Astrocyte (in vitro differentiated cells and primary cell): ENCODE results near the gene IST1. TPM values are rescaled to one million over a fixed set of nuclear protein-coding genes. Genes with fewer than 3 reads are reported as not detected.

Experiments used
- DNase-seq: peaks from one replicate; pipeline ENCODE4 v3.0.0-alpha.2; 2010; ENCODE audit warnings: low read depth
- FAIRE-seq: peaks from 2 replicates; lab custom pipeline; 2011; peaks lifted over from hg19 to GRCh38; lab: Jason Lieb, UNC
- H2AFZ ChIP-seq: 2 replicates; pipeline ENCODE4 v1.6.0; 2012; ENCODE audit warnings: low read depth, low read length, inconsistent platforms
- H3K27ac ChIP-seq: 2 replicates; pipeline ENCODE4 v1.5.1; 2011; ENCODE audit warnings: low read depth, low read length, inconsistent platforms
- H3K27me3 ChIP-seq: 2 replicates; pipeline ENCODE4 v1.6.0; 2011; ENCODE audit warnings: low read length, inconsistent platforms; ENCODE audit not compliant: insufficient read depth
- H3K36me3 ChIP-seq: 2 replicates; pipeline ENCODE4 v1.5.1; 2011; ENCODE audit warnings: low read length, inconsistent platforms; ENCODE audit not compliant: insufficient read depth
- H3K4me1 ChIP-seq: 2 replicates; pipeline ENCODE4 v1.5.1; 2011; ENCODE audit warnings: low read length, inconsistent platforms; ENCODE audit not compliant: insufficient read depth
- H3K4me2 ChIP-seq: 2 replicates; pipeline ENCODE4 v1.6.0; 2012; ENCODE audit warnings: low read length, inconsistent platforms
- H3K4me3 ChIP-seq: 2 replicates; pipeline ENCODE4 v1.5.1; 2011; ENCODE audit warnings: low read depth, mild to moderate bottlenecking, low read length, inconsistent platforms; ENCODE audit not compliant: insufficient read depth
- H3K79me2 ChIP-seq: 2 replicates; pipeline ENCODE4 v1.6.0; 2012; ENCODE audit warnings: mild to moderate bottlenecking, low read length, inconsistent platforms; ENCODE audit not compliant: insufficient read depth
- H3K9ac ChIP-seq: 2 replicates; pipeline ENCODE4 v1.6.0; 2012; ENCODE audit warnings: mild to moderate bottlenecking, low read length, inconsistent platforms
- H3K9me3 ChIP-seq: 2 replicates; pipeline ENCODE4 v1.5.1; 2012; ENCODE audit warnings: low read depth, mild to moderate bottlenecking, low read length, inconsistent platforms; ENCODE audit not compliant: insufficient read depth
- H4K20me1 ChIP-seq: 2 replicates; pipeline ENCODE4 v1.6.0; 2012; ENCODE audit warnings: low read length, inconsistent platforms; ENCODE audit not compliant: insufficient read depth
- H3K27ac Mint-ChIP-seq: one replicate; pipeline ENCODE4 v1.8.0; 2021; ENCODE audit warnings: mild to moderate bottlenecking, mixed read lengths; ENCODE audit not compliant: unreplicated experiment
- H3K27me3 Mint-ChIP-seq: one replicate; pipeline ENCODE4 v1.8.0; 2021; ENCODE audit warnings: low read depth, mixed read lengths; ENCODE audit not compliant: unreplicated experiment
- H3K36me3 Mint-ChIP-seq: one replicate; pipeline ENCODE4 v1.8.0; 2021; ENCODE audit warnings: low read depth, mixed read lengths; ENCODE audit not compliant: unreplicated experiment
- H3K4me1 Mint-ChIP-seq: one replicate; pipeline ENCODE4 v1.8.0; 2021; ENCODE audit warnings: low read depth, mixed read lengths; ENCODE audit not compliant: unreplicated experiment
- H3K4me3 Mint-ChIP-seq: one replicate; pipeline ENCODE4 v1.8.0; 2021; ENCODE audit warnings: mild to moderate bottlenecking, moderate library complexity, mixed read lengths; ENCODE audit not compliant: unreplicated experiment
- H3K9me3 Mint-ChIP-seq: one replicate; pipeline ENCODE4 v1.8.0; 2021; ENCODE audit warnings: mild to moderate bottlenecking, mixed read lengths; ENCODE audit not compliant: unreplicated experiment
- CTCF ChIP-seq: IDR thresholded peaks from 2 replicates; pipeline ENCODE4 v1.5.1; 2011; ENCODE audit warnings: low read depth, mild to moderate bottlenecking, inconsistent platforms, low read length, moderate library complexity; ENCODE audit not compliant: insufficient read depth
- EZH2 ChIP-seq: IDR thresholded peaks from 2 replicates; pipeline ENCODE4 v1.6.1; 2012; ENCODE audit warnings: mild to moderate bottlenecking, low read length, inconsistent platforms; ENCODE audit not compliant: insufficient read depth
- total RNA-seq: library from RNA; stranded (reverse); gene quantifications from 2 replicates; pipeline ENCODE4 v1.2.1, GENCODE V29; 2021

IST1 gene
- total RNA-seq, 1 donor from 2014 or later = 241 TPM

- no peak for TF ChIP-seq CTCF
- TF ChIP-seq EZH2 = no peak
- H2AFZ ChIP-seq = no peak overlapping the region
- H4K20me1 ChIP-seq = no peaks in the 10 kb centered on the region
- H3K4me3 ChIP-seq = no peak overlapping the region
- H3K36me3 ChIP-seq = no peaks in the 10 kb centered on the region
- no peak overlapping the region for H3K4me3 Mint-ChIP-seq
- H3K4me1 Mint-ChIP-seq = peaks cover 4% of the 10 kb centered on the region
- H3K27ac ChIP-seq = no peak overlapping the region
- no peak overlapping the region for H3K4me2 ChIP-seq
- no peak overlapping the region for H3K27ac Mint-ChIP-seq
- no peaks in the 10 kb centered on the region for H3K36me3 Mint-ChIP-seq
- no peaks in the 10 kb centered on the region for H3K9me3 Mint-ChIP-seq
- no peaks in the 10 kb centered on the region for H3K9me3 ChIP-seq
- no peak for FAIRE-seq
- no peak overlapping the region for H3K9ac ChIP-seq
- H3K79me2 ChIP-seq = no peaks in the 10 kb centered on the region
- no peak for DNase-seq
- no peaks in the 10 kb centered on the region for H3K27me3 ChIP-seq
- H3K4me1 ChIP-seq = no peaks in the 10 kb centered on the region
- H3K27me3 Mint-ChIP-seq = peaks cover 2% of the 10 kb centered on the region
Observed at GRCh38 chr16:71969353-71969752, 74.0 kb downstream of the IST1 start.

DNA sequence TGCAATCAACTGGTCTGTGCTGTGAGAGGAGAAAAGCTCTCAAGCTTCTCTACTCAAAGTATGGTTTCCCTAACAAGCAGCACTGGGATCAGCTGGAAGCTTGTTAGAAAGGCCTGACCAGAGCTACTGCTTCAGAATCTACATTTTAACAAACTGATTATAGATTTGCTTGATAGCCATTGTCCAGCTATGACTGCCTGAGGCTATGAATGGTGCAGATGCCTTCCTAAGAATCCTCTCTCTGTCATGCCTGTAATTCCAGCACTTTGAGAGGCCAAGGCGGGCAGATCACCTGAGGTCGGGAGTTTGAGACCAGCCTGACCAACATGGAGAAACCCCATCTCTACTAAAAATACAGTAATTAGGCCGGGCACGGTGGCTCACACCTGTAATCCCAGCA lies 76.2 kb downstream of the IST1 start:
- no peaks in the 10 kb centered on the region for H3K36me3 ChIP-seq
- H3K27me3 Mint-ChIP-seq = peaks cover 2% of the 10 kb centered on the region
- H3K79me2 ChIP-seq = no peaks in the 10 kb centered on the region
- no peaks in the 10 kb centered on the region for H3K36me3 Mint-ChIP-seq
- no peak overlapping the region for H3K9ac ChIP-seq
- H3K27ac Mint-ChIP-seq = no peak overlapping the region
- H3K4me3 ChIP-seq = no peak overlapping the region
- no peaks in the 10 kb centered on the region for H3K9me3 ChIP-seq
- H3K4me2 ChIP-seq = no peak overlapping the region
- H3K4me3 Mint-ChIP-seq = no peak overlapping the region
- peaks cover 4% of the 10 kb centered on the region for H3K4me1 Mint-ChIP-seq
- H4K20me1 ChIP-seq = no peaks in the 10 kb centered on the region
- H3K9me3 Mint-ChIP-seq = no peaks in the 10 kb centered on the region
- no peaks in the 10 kb centered on the region for H3K4me1 ChIP-seq
- no peaks in the 10 kb centered on the region for H3K27me3 ChIP-seq
- TF ChIP-seq EZH2 (no peak), CTCF (no peak)
- no peak overlapping the region for H3K27ac ChIP-seq
- no peak overlapping the region for H2AFZ ChIP-seq
- no peak for FAIRE-seq
- DNase-seq = no peak

- no peaks in the 10 kb centered on the region for H3K36me3 ChIP-seq
- no peaks in the 10 kb centered on the region for H3K9me3 ChIP-seq
- no peaks in the 10 kb centered on the region for H3K4me1 ChIP-seq
- peaks cover 4% of the 10 kb centered on the region for H3K4me1 Mint-ChIP-seq
- H4K20me1 ChIP-seq = no peaks in the 10 kb centered on the region
- no peak overlapping the region for H2AFZ ChIP-seq
- H3K9ac ChIP-seq = no peak overlapping the region
- H3K36me3 Mint-ChIP-seq = no peaks in the 10 kb centered on the region
- no peaks in the 10 kb centered on the region for H3K27me3 ChIP-seq
- H3K79me2 ChIP-seq = no peaks in the 10 kb centered on the region
- H3K4me2 ChIP-seq = no peak overlapping the region
- no peak overlapping the region for H3K27ac ChIP-seq
- H3K27ac Mint-ChIP-seq = no peak overlapping the region
- no peaks in the 10 kb centered on the region for H3K27me3 Mint-ChIP-seq
- no peak overlapping the region for H3K4me3 Mint-ChIP-seq
- H3K9me3 Mint-ChIP-seq = no peaks in the 10 kb centered on the region
- DNase-seq (no peak), FAIRE-seq (no peak)
- TF ChIP-seq CTCF (no peak), EZH2 (no peak)
- no peak overlapping the region for H3K4me3 ChIP-seq
Observed at GRCh38 chr16:71972356-71972755, 77.0 kb downstream of the IST1 start.
